HCT116 (cell line): ENCODE measurements around the gene UTP14A. TPM values are rescaled to one million over a fixed set of nuclear protein-coding genes. Genes with fewer than 3 reads are reported as not detected.
A peak's percentile ranks its signal among the peaks of the same experiment; 100 is the strongest.

Experiments used
- ATAC-seq: fragments of 200-7000 bp; cut with Tn5 transposase; 2 replicates; pipeline ENCODE4 v1.9.1; 2020; ENCODE audit warnings: mild to moderate bottlenecking, moderate library complexity
- Bru-seq: library from RNA; stranded (reverse); fragments of 400-500 nt; gene quantifications from one replicate; lab custom pipeline; 2021; lab: Mats Ljungman, UMichigan
- BruChase-seq, 2 experiments: library from RNA; stranded (reverse); fragments of 400-500 nt; gene quantifications; one replicate each; lab custom pipeline; 2021; lab: Mats Ljungman, UMichigan
- BruUV-seq: library from RNA; stranded (reverse); fragments of 400-500 nt; replicated peaks from 2 replicates; lab custom pipeline; 2021; lab: Mats Ljungman, UMichigan
- CTCF ChIA-PET: fragments of 300-600 bp; sonication (Branson Sonifier 250); formaldehyde crosslinking; loops from one replicate; lab custom pipeline; 2021; ENCODE audit warnings: antibody characterized with exemption; lab: Charles Lee
- POLR2A ChIA-PET: fragments of 300-600, 350-600 bp; sonication (Branson Sonifier 250); formaldehyde crosslinking; loops from one replicate; lab custom pipeline; 2021; ENCODE audit warnings: antibody characterized with exemption; lab: Charles Lee
- RAD21 ChIA-PET, 2 experiments: fragments of 300-600 bp; sonication (Branson Sonifier 250); formaldehyde crosslinking; loops; one replicate each; lab custom pipeline; 2023; ENCODE audit warnings: low total read pairs in 2 of 2; ENCODE audit not compliant: uncharacterized antibody in 2 of 2, unreplicated experiment in 2 of 2, low non-redundant PET in 1 of 2; lab: Charles Lee
- DNase-seq: peaks from one replicate; pipeline ENCODE4 v3.0.0-alpha.2; 2010; ENCODE audit warnings: low read depth, low spot score
- H2AFZ ChIP-seq: fragments of 200-600 bp; shearing (Covaris generic), sonication (generic); 2 replicates; pipeline ENCODE4 v1.6.1; 2017; ENCODE audit warnings: low read depth, mixed run types, mixed read lengths, antibody characterized with exemption, low read length; ENCODE audit not compliant: poor library complexity, severe bottlenecking
- H3K27ac ChIP-seq: 2 replicates; pipeline ENCODE4 v1.5.1; 2012; ENCODE audit warnings: low read depth, low read length
- H3K27me3 ChIP-seq: fragments of 200-600 bp; sonication (generic); 2 replicates; pipeline ENCODE4 v1.6.1; 2016; ENCODE audit warnings: mixed run types, low read length, mixed read lengths; ENCODE audit not compliant: insufficient read depth
- H3K36me3 ChIP-seq, 2 experiments: fragments of 200-500 bp in 1 of 2; fragments of 200-600 bp in 1 of 2; sonication (Bioruptor generic) in 1 of 2; sonication (generic) in 1 of 2; 2 replicates each; pipeline versions ENCODE4 v1.5.1 to v1.6.1; 2014 to 2016; ENCODE audit warnings: low read length in 2 of 2, inconsistent platforms in 1 of 2, mixed read lengths in 1 of 2, mixed run types in 1 of 2; ENCODE audit not compliant: insufficient read depth in 2 of 2, control insufficient read depth in 1 of 2
- H3K4me1 ChIP-seq, 2 experiments: fragments of 200-600 bp in 1 of 2; sonication (generic) in 1 of 2; 2 replicates each; pipeline versions ENCODE4 v1.5.1 to v1.6.1; 2012 to 2017; ENCODE audit warnings: low read length in 2 of 2, inconsistent platforms in 1 of 2, mild to moderate bottlenecking in 1 of 2, mixed read lengths in 1 of 2, mixed run types in 1 of 2, moderate library complexity in 1 of 2; ENCODE audit not compliant: insufficient read depth in 2 of 2, control insufficient read depth in 1 of 2
- H3K4me2 ChIP-seq: fragments of 200-600 bp; sonication (generic); 2 replicates; pipeline ENCODE4 v1.6.1; 2017; ENCODE audit warnings: mixed run types, low read length, mixed read lengths
- H3K4me3 ChIP-seq, 2 experiments: fragments of 200-600 bp in 1 of 2; sonication (generic) in 1 of 2; replicated peaks in 1 of 2; 2 replicates each; pipeline ENCODE4 v1.5.1; 2011 to 2016; ENCODE audit warnings: low read length in 2 of 2, control low read depth in 1 of 2, low read depth in 1 of 2, mild to moderate bottlenecking in 1 of 2, mixed read lengths in 1 of 2, mixed run types in 1 of 2
- H3K79me2 ChIP-seq: fragments of 200-600 bp; sonication (generic); 2 replicates; pipeline ENCODE4 v1.6.1; 2017; ENCODE audit warnings: mild to moderate bottlenecking, mixed run types, low read length, moderate library complexity, mixed read lengths; ENCODE audit not compliant: insufficient read depth
- H3K9ac ChIP-seq: fragments of 200-600 bp; sonication (generic); 2 replicates; pipeline ENCODE4 v1.6.1; 2016; ENCODE audit warnings: low read length, mixed read lengths
- H3K9me2 ChIP-seq: fragments of 200-600 bp; sonication (generic), shearing (Covaris generic); 2 replicates; pipeline ENCODE4 v1.6.1; 2017; ENCODE audit warnings: mixed run types, mild to moderate bottlenecking, moderate library complexity; ENCODE audit not compliant: insufficient read depth
- H3K9me3 ChIP-seq, 2 experiments: fragments of 200-500 bp in 1 of 2; fragments of 200-600 bp in 1 of 2; sonication (Bioruptor generic) in 1 of 2; sonication (generic) in 1 of 2; 2 replicates each; pipeline ENCODE4 v1.6.1; 2014 to 2017; ENCODE audit warnings: low read length in 2 of 2, mixed read lengths in 2 of 2, inconsistent platforms in 1 of 2, low read depth in 1 of 2, mild to moderate bottlenecking in 1 of 2, mixed run types in 1 of 2, moderate library complexity in 1 of 2; ENCODE audit not compliant: control insufficient read depth in 1 of 2, insufficient read depth in 1 of 2
- H4K20me1 ChIP-seq: fragments of 200-600 bp; sonication (generic), shearing (Covaris generic); 2 replicates; pipeline ENCODE4 v1.6.1; 2017; ENCODE audit warnings: mixed run types, mild to moderate bottlenecking, moderate library complexity; ENCODE audit not compliant: insufficient read depth
- CEBPB ChIP-seq: IDR thresholded peaks from 2 replicates; pipeline ENCODE4 v1.6.1; 2012; ENCODE audit warnings: low read depth
- EGR1 ChIP-seq: IDR thresholded peaks from 2 replicates; pipeline ENCODE4 v1.6.1; 2012; ENCODE audit warnings: low read depth
- EZH2 ChIP-seq: fragments of 200-600 bp; sonication (generic); IDR thresholded peaks from 2 replicates; pipeline ENCODE4 v1.6.1; 2017; ENCODE audit warnings: antibody characterized with exemption, mixed run types
- EZH2phosphoT487 ChIP-seq: fragments of 200-600 bp; IDR thresholded peaks from 2 replicates; pipeline ENCODE4 v1.6.1; 2018; ENCODE audit warnings: antibody characterized with exemption, borderline replicate concordance
- POLR2A ChIP-seq: IDR thresholded peaks from 2 replicates; pipeline ENCODE4 v1.7.0; 2011; ENCODE audit warnings: borderline replicate concordance; ENCODE audit not compliant: insufficient read depth, insufficient read length; ENCODE audit errors: extremely low read depth
- POLR2AphosphoS5 ChIP-seq: IDR thresholded peaks from 2 replicates; pipeline ENCODE4 v1.6.1; 2011; ENCODE audit warnings: mild to moderate bottlenecking, low read depth, low read length, moderate library complexity
- RAD21 ChIP-seq: IDR thresholded peaks from 2 replicates; pipeline ENCODE4 v1.6.1; 2012; ENCODE audit warnings: low read depth, mild to moderate bottlenecking
- SIN3A ChIP-seq: IDR thresholded peaks from 2 replicates; pipeline ENCODE4 v1.6.1; 2012; ENCODE audit warnings: low read depth
- SP1 ChIP-seq: IDR thresholded peaks from 2 replicates; pipeline ENCODE4 v1.6.1; 2012; ENCODE audit warnings: low read depth
- SRF ChIP-seq: IDR thresholded peaks from 2 replicates; pipeline ENCODE4 v1.6.1; 2012; ENCODE audit warnings: low read depth
- TCF7L2 ChIP-seq: IDR thresholded peaks from 2 replicates; pipeline ENCODE4 v1.7.0; 2011; ENCODE audit warnings: borderline replicate concordance, inconsistent platforms; ENCODE audit not compliant: insufficient read depth, insufficient read length; ENCODE audit errors: extremely low read depth
- ZFX ChIP-seq: fragments of 450-650 bp; IDR thresholded peaks from 2 replicates; pipeline ENCODE4 v1.6.1; 2017
- intact Hi-C: fragments of 100-400 bp; cut with micrococcal nuclease; formaldehyde crosslinking; loops from 2 replicates; pipeline ENCODE4 v1.10.0; 2022
- long read RNA-seq: library from polyadenylated mRNA; unstranded; transcript quantifications from one replicate; pipeline ENCODE4 v2.0.0, GENCODE V29; 2021; ENCODE audit not compliant: unreplicated experiment
- polyA plus RNA-seq: library from polyadenylated mRNA; unstranded; fragments of >200 nt; gene quantifications from 2 replicates; pipeline ENCODE4 v1.2.1, GENCODE V29; 2012; ENCODE audit warnings: missing spikeins
- total RNA-seq: library from RNA; stranded (reverse); gene quantifications from one replicate; pipeline ENCODE4 v1.2.1, GENCODE V29; 2021; ENCODE audit not compliant: unreplicated experiment
- TF ChIP-seq, protein P1 (sequence below), 3 experiments: fragments of 200-600 bp in 1 of 3; sonication (generic) in 1 of 3; IDR thresholded peaks in 2 of 3; conservative IDR thresholded peaks in 1 of 3; 2 replicates each; pipeline ENCODE4 v1.5.1; 2012 to 2017; ENCODE audit warnings: low read depth in 2 of 3, low read length in 2 of 3, antibody characterized with exemption in 1 of 3, borderline replicate concordance in 1 of 3, control low read depth in 1 of 3, mild to moderate bottlenecking in 1 of 3, mixed read lengths in 1 of 3, mixed run types in 1 of 3, moderate library complexity in 1 of 3; ENCODE audit not compliant: insufficient read depth in 1 of 3
- TF ChIP-seq, protein P2 (sequence below): IDR thresholded peaks from 2 replicates; pipeline ENCODE4 v1.6.1; 2012; ENCODE audit warnings: low read depth
- TF ChIP-seq, protein P3 (sequence below): IDR thresholded peaks from 2 replicates; pipeline ENCODE4 v1.6.1; 2012

The UTP14A gene, protein sequence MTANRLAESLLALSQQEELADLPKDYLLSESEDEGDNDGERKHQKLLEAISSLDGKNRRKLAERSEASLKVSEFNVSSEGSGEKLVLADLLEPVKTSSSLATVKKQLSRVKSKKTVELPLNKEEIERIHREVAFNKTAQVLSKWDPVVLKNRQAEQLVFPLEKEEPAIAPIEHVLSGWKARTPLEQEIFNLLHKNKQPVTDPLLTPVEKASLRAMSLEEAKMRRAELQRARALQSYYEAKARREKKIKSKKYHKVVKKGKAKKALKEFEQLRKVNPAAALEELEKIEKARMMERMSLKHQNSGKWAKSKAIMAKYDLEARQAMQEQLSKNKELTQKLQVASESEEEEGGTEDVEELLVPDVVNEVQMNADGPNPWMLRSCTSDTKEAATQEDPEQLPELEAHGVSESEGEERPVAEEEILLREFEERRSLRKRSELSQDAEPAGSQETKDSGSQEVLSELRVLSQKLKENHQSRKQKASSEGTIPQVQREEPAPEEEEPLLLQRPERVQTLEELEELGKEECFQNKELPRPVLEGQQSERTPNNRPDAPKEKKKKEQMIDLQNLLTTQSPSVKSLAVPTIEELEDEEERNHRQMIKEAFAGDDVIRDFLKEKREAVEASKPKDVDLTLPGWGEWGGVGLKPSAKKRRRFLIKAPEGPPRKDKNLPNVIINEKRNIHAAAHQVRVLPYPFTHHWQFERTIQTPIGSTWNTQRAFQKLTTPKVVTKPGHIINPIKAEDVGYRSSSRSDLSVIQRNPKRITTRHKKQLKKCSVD
- 28.3 TPM for total RNA-seq
- 7.3 and 13.1 TPM in 2 replicates for polyA plus RNA-seq
- Bru-seq, nascent RNA: percentile 88 among the genes with signal in this experiment
- percentile 85 among the genes with signal in this experiment for BruChase-seq, experiment 1, labeled RNA remaining after a 6-hour chase
- percentile 83 among the genes with signal in this experiment for BruChase-seq, experiment 2, labeled RNA remaining after a 2-hour chase
- long read RNA-seq, transcript UTP14A-201 (15 exons, 2,488 nt): major isoform, 56 of 76 reads
- long read RNA-seq, partial matches to known transcripts: 9 of 76 reads
- long read RNA-seq, other reads (novel, unspliced or antisense): 11 of 76 reads

DNA sequence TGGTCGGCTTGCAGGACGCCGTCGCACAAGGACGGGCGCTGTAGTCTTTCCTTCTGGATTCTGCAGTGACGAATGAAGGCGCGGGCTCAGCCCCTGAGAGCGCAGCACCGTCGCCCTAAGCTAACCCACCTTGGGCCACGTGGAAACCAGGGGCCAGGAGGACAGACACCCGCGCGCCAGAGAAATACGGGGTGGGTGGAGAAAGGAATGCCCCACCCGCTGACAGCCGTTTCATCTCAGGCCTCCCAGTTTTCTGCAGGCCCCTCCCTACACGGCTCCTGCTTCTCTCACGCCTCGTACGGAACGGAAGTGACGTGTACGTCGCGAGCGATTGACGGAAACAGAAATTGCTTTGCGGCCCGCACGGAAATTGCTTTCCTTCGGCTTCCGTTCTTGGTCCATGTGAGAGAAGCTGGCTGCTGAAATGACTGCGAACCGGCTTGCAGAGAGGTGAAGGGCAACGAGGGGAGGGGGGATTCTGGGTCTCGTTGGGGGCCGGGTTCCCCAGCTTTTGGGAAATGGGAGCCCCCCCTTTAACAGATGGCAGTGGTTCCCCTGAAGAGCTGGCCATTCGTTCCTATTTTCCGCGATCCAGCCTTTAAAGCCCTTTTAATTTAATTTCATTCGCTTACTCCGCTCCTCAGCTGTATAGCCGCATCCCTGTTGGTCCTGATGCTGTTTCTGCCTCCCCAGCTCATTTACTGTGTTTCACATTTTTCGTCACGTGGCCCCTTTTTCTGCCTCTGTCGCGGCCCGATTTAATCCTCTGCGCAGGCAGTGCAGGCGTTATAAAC is at the start of gene UTP14A:
Gene UTP14A (plus strand): TSS at position 378 of the 794 bp plus-strand sequence. CDS start 47 bp downstream, at position 425.
- Histone ChIP-seq H2AFZ (peak within 1 kb of the TSS; percentile 45), H3K9me3 (no peaks in the 10 kb centered on the region), H3K4me1 (peaks cover 7 to 25% of the 10 kb centered on the region in 2 experiments; a peak in 3 of 4 replicates), H3K79me2 (peaks cover 34% of the 10 kb centered on the region), H3K9ac (peak within 1 kb of the TSS; percentile 86), H3K4me3 (peak within 1 kb of the TSS; percentile 77 to 78), H3K36me3 (peaks cover 14 to 16% of the 10 kb centered on the region in 2 experiments; a peak in 3 of 4 replicates), H4K20me1 (0 out of 2 replicates have a peak, but pooled peaks cover 5% of the 10 kb centered on the region), H3K27me3 (no peaks in the 10 kb centered on the region), H3K27ac (peak within 1 kb of the TSS; percentile 70), H3K4me2 (peak within 1 kb of the TSS; percentile 87), H3K9me2 (no peaks in the 10 kb centered on the region)
- no peak for TF ChIP-seq CEBPB
- TF ChIP-seq RAD21: no peak
- TF ChIP-seq EZH2phosphoT487: no peak
- no peak; the same call in 1 of the 2 replicates for TF ChIP-seq SP1
- TF ChIP-seq ZFX: no peak
- 0 out of 2 replicates have a peak, but pooled peaks have one; percentile 47 for TF ChIP-seq EGR1
- TF ChIP-seq, protein P1, sequence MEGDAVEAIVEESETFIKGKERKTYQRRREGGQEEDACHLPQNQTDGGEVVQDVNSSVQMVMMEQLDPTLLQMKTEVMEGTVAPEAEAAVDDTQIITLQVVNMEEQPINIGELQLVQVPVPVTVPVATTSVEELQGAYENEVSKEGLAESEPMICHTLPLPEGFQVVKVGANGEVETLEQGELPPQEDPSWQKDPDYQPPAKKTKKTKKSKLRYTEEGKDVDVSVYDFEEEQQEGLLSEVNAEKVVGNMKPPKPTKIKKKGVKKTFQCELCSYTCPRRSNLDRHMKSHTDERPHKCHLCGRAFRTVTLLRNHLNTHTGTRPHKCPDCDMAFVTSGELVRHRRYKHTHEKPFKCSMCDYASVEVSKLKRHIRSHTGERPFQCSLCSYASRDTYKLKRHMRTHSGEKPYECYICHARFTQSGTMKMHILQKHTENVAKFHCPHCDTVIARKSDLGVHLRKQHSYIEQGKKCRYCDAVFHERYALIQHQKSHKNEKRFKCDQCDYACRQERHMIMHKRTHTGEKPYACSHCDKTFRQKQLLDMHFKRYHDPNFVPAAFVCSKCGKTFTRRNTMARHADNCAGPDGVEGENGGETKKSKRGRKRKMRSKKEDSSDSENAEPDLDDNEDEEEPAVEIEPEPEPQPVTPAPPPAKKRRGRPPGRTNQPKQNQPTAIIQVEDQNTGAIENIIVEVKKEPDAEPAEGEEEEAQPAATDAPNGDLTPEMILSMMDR (IDR thresholded peaks at IDR 0.05 in 2 of 3, conservative IDR thresholded peaks at IDR 0.05 in 1 of 3; ENCODE audit: borderline replicate concordance in 1 of 3, insufficient read depth in 1 of 3, low read depth in 2 of 3, low read length in 2 of 3): no peak
- no peak for TF ChIP-seq EZH2
- peak; percentile 80 for TF ChIP-seq SIN3A
- TF ChIP-seq, protein P2, sequence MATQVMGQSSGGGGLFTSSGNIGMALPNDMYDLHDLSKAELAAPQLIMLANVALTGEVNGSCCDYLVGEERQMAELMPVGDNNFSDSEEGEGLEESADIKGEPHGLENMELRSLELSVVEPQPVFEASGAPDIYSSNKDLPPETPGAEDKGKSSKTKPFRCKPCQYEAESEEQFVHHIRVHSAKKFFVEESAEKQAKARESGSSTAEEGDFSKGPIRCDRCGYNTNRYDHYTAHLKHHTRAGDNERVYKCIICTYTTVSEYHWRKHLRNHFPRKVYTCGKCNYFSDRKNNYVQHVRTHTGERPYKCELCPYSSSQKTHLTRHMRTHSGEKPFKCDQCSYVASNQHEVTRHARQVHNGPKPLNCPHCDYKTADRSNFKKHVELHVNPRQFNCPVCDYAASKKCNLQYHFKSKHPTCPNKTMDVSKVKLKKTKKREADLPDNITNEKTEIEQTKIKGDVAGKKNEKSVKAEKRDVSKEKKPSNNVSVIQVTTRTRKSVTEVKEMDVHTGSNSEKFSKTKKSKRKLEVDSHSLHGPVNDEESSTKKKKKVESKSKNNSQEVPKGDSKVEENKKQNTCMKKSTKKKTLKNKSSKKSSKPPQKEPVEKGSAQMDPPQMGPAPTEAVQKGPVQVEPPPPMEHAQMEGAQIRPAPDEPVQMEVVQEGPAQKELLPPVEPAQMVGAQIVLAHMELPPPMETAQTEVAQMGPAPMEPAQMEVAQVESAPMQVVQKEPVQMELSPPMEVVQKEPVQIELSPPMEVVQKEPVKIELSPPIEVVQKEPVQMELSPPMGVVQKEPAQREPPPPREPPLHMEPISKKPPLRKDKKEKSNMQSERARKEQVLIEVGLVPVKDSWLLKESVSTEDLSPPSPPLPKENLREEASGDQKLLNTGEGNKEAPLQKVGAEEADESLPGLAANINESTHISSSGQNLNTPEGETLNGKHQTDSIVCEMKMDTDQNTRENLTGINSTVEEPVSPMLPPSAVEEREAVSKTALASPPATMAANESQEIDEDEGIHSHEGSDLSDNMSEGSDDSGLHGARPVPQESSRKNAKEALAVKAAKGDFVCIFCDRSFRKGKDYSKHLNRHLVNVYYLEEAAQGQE: no peak
- TF ChIP-seq, protein P3, sequence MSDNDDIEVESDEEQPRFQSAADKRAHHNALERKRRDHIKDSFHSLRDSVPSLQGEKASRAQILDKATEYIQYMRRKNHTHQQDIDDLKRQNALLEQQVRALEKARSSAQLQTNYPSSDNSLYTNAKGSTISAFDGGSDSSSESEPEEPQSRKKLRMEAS: peak; percentile 84
- peak; percentile 83 for TF ChIP-seq POLR2AphosphoS5
- peak; percentile 46 for TF ChIP-seq POLR2A
- peak; percentile 83 for TF ChIP-seq TCF7L2
- peak; percentile 69 for TF ChIP-seq SRF
- POLR2A ChIA-PET: interaction anchor here (1.0 to 1.8 kb wide), 3 partner anchors 9 to 60 kb away, joined by 3 to 8 read pairs (median 3); no protein-coding TSS in a partner anchor
- intact Hi-C loops: loop anchor here (5.0 kb wide), 1 partner anchor 299 kb away; no protein-coding TSS in a partner anchor
- peak; percentile 86 for DNase-seq
- TSS peak; percentile 77 for BruUV-seq
- CTCF ChIA-PET: interaction anchor here (0.9 to 1.1 kb wide), 2 partner anchors 19 to 22 kb away, joined by 3 to 4 read pairs; no protein-coding TSS in a partner anchor
- RAD21 ChIA-PET: no interaction called here
- ATAC-seq: peak; percentile 92
